ENCODE measurements around the gene KCNH3.
A peak's percentile ranks its signal among the peaks of the same experiment; 100 is the strongest.
"Not testable (repeated sequence)": the region's sequence is repeated elsewhere in the genome, so short reads cannot be mapped to it uniquely, and the experiment has no call there.

The KCNH3 gene

DNA sequence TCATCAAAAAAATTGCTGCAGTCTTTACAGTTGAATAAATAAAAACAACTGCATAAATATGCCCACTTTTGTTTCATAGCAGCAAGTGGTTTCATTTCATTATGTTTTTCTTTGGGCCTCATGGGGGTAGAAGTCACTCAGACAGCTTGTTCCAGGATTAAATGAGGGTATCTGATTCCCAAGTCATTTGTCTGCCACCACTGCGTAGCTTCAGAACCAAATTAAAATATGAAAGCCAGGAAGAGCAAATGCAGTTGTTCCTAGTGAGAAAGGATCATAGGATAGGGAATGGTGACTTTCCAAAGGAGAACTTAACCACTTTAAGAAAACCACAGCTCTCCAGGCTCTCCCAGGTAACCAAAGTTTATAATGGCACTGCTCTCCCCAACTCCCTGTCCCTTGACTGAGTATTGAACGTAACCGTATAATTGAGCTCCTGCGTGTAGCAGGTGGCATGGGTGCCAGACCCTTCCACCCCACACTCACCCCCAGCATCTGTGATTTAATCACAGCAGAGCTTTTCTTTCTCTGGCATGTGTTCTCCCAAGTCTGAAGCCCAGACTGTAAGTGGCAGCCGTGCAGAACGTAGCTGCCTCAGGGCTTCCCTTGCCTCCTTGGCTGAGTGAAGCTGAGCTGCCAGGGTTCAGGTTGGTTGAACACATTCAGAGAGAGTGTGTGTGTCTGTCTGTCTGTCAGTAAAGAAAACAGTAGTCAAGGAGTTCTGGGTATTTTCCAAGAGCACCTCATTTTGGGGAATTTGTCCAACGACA is 11.3 kb upstream of the KCNH3 start:
- DNase-seq = peak in 1 of 2 experiments; percentile 16

DNA sequence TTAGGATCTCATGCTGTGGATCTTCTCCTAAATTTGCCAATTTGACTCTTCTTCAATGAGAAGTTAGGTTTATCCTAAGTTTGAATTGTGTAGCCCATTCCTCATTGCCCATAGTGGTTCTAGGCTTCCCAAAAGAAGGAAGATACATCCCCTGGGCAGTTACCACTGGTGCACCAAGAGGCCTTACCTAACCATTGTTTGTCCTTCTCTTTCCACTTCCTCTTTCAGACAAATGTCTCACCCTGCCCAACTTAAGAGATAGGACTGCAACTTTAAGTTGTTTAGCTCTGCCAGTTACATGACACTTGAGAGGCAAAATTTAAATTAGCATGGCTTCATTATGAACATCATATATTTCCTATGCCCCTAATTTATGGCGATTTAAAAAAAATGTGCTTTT is 9.4 kb upstream of the KCNH3 start:
- no peak for DNase-seq

DNA sequence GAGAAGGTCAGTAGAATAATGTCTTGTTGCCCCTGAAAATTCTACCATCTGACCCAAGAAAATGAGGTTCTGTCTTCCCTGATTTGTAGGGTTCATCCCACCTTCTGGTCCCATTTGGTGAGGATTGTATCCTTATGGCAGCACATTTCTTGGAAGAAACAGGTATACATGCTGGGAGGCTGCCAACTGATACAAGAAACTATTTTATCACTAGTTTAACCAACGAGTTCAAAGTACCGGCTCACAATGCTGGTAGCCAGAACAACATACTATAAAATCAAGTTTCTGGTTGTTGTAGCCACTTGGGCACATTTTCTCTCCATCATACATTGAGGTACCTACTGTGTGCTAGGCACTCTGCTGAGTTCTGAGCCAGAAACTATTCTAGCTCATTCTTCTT is 7.1 kb upstream of the KCNH3 start:
- DNase-seq = no peak

- no peak for DNase-seq
Observed at GRCh38 chr12:49533331-49533730, 5.5 kb upstream of the KCNH3 start.

- not testable (repeated sequence) for DNase-seq
Observed at GRCh38 chr12:49534122-49534521, 4.7 kb upstream of the KCNH3 start.

GRCh38 chr12:49534731-49535278 is 4.0 kb upstream of the KCNH3 start:
- no peak for DNase-seq

DNA sequence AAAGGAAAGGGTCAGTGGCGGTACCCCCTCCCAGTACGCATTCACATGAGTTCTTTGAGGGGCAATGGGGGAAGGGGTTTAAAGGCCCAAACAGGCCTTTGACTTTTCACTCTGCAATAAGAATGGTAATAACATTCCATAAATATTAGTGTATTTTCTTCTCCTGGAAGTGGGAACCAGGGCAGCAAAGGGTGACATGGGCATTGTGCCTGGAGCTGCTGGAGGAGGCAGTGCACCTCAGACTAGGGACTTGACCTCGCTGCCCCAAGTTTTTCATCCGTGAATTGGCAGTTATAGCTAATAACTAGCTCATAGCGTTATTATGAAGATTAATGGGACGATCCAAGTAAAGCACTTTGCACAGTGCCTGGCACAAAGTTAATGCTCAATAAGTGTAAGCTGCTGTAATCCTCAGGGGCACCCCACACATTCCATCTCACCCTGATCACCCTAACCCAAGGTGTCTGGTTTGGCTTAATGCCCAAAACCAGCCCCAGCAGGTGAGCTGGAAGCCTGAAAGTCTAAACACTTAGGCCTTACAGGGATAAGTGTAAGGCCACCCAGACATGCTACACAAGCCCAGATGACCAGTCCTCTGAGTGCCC is 2.8 kb upstream of the KCNH3 start:
- DNase-seq = no peak

GRCh38 chr12:49536526-49537071 is 2.2 kb upstream of the KCNH3 start:
- DNase-seq = no peak

- peak in 1 of 2 experiments; percentile 25 for DNase-seq
Observed at GRCh38 chr12:49537231-49537751, 1.5 kb upstream of the KCNH3 start.

GRCh38 chr12:49537752-49538509 is 899 bp upstream of the KCNH3 start:
- no peak for DNase-seq

DNA sequence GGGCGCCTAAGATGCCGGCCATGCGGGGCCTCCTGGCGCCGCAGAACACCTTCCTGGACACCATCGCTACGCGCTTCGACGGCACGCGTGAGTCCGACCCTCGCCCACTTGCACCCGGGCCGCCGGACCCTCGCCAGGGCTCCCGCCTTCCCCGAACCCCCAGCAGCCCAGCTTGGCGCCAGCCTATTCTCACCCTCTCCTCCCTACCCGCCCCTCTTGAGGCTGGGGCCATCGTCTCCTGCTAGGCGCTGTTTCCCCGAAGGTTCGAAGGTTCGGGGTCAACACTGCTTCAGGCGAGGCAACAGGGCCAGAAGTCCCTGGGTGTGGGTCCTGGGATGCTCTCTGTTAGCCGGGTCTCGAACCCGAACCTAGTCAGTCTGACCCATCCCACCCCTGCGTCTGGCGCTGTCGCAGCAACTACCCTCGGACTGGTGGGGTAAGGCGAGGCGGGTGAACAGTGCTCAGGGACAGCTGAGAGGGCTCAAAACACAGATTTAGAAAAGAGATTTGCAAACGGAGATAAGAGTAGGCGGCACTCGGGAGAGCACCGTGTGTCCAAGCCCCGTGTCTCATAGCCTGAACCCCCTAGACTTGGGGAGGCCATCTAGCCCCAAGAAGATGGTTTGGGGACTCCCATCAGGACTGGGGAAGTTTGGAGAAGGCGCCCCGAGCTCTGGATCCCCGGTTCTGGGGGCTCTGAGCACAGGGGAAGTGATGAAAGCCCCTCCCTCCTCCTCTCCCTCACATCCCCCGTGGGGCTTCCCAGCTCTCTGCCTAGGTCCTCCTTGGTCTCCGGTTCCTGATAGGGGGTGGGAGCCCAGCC is 787 bp downstream of the KCNH3 start:
- DNase-seq = no peak

- DNase-seq = no peak
Observed at GRCh38 chr12:49540229-49541139, 1.7 kb downstream of the KCNH3 start.

DNA sequence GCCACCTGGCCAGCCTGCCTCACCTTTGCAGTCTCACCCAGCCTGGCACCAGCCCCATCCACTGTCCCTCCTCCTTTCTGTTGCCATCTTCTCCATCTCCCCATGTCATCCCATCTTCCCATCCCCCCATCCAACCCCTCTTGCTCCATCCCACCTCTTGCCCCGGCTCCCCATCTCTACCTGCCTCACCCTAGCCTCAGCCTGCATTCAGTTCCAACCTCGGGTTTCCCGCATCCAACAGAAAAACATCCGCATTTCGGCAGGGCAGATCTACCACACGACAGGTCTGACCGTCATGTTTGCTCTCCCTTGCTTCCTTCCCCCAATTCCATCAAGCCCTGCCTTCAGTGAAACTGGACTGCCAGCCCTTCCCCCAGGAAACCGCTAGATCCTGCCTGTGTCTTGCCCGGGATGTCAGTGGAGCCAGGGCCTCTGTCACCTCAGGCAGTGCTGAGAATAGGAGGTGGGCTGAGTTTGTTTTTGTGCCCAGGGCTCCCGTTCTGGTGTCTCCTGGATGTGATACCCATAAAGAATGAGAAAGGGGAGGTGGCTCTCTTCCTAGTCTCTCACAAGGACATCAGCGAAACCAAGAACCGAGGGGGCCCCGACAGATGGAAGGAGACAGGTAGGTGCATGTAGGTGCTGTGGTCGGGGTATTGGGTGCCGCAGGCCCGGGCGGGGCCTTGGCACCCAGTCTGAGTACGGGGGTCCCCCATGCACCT is 2.5 kb downstream of the KCNH3 start:
- no peak for DNase-seq

DNA sequence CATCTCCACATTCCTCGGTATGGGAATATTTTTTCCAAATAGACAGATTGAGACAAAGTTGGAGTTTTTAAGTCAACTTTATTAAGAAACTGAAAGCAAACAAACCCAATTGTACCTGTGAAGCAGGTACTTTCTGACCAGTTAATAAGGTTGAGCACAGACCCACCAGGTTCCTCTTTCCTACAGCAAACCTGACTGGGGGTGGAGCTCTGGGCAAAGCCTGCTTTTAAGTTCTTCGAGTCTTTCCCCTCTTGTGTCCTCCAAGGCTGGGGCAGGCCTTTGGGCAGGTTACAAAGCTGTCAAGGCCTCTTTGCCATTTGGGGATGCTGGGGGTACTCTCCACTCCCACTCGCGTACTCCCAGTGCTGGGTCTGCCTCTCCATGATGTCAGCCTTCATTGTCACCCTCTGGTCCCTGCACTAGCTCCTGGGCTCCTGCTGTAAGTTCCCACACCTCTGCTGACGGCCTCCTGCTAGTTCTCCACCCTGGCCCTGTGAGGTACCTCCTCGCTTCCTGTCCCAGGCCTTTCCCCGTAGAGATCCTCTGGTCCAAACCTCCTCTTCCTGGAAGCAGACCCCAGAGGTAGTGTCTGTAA is 3.2 kb downstream of the KCNH3 start:
- no peak for DNase-seq

DNA sequence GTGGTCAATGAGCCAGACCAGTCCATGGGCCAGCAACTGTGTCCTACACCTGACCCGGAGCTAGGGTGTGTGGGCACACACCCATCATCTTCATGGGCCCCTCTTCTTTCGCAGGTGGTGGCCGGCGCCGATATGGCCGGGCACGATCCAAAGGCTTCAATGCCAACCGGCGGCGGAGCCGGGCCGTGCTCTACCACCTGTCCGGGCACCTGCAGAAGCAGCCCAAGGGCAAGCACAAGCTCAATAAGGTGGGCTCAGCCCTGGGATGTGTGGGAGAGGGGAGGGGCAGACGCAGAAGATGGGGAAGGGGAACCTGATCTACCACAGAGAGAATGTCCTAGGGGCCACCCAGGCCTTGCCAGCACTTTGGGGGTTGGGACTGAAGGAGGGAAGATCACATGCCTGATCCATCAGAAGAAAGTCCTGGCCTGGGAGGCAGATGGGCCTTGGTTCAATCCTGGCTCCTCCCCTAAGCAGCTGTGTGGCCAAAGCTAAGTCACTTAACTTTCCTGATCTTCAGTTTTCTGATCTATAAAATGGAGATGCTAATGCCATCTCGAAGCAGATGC is 3.8 kb downstream of the KCNH3 start:
- no peak for DNase-seq

GRCh38 chr12:49543221-49543913 is 4.5 kb downstream of the KCNH3 start:
- no peak for DNase-seq

GRCh38 chr12:49543914-49544815 is 5.3 kb downstream of the KCNH3 start:
- DNase-seq = no peak

DNA sequence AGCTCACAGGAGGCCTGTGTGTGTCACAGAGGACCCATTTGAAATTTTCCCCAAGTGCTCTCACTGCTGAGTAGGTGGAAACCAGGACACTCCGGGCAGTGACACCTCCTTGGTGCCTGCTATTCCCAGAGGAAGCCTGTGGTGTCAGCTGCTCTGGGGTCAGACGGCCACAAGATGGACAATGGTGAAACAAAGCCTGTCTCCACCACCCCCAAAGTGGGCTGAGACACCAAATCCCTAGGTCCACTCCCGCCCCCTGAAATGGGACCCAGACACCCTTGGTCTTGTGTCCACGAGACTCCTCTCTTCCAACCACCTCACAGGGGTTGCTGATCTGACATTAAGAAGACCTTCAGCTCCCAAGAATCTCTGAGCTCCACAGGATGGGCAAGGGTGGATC is 7.0 kb downstream of the KCNH3 start:
- no peak for DNase-seq

Measured in NCI-H446 (cell line).